Mammary epithelial cell (primary cell): ENCODE results near the gene ATXN1.

Experiments
- EZH2 ChIP-seq: IDR thresholded peaks from 2 replicates; pipeline ENCODE4 v1.6.1; 2012; ENCODE audit warnings: low read length, inconsistent platforms, borderline replicate concordance
- TF ChIP-seq, protein P1 (sequence below), 2 donors: IDR thresholded peaks in 1 of 2; conservative IDR thresholded peaks in 1 of 2; 2 replicates each; pipeline ENCODE4 v1.5.1; 2011 to 2012; ENCODE audit warnings: inconsistent platforms in 2 of 2, low read length in 2 of 2, mild to moderate bottlenecking in 2 of 2, control low read depth in 1 of 2, low read depth in 1 of 2; ENCODE audit not compliant: insufficient read depth in 1 of 2; ENCODE audit errors: extremely low read depth in 1 of 2

DNA sequence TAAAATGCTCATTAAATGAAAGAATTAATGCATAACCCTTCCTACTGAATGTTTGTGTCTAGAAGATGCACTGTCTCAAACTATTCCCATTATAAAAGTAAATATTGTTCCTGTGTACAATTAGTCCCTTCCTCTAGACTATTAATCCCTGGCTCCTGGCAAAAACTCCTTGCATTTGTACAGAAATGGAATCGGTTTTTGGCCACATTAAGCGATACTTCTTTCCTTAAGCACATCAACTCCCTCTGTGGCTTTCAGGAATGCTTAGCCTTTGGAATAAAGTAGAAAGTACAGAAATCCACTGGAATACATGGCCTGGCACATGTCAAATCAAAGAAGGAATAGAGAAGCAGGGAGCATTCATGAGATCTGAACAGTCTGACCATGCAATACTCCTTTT lies 343.1 kb downstream of the ATXN1 start:
- TF ChIP-seq, protein P1, sequence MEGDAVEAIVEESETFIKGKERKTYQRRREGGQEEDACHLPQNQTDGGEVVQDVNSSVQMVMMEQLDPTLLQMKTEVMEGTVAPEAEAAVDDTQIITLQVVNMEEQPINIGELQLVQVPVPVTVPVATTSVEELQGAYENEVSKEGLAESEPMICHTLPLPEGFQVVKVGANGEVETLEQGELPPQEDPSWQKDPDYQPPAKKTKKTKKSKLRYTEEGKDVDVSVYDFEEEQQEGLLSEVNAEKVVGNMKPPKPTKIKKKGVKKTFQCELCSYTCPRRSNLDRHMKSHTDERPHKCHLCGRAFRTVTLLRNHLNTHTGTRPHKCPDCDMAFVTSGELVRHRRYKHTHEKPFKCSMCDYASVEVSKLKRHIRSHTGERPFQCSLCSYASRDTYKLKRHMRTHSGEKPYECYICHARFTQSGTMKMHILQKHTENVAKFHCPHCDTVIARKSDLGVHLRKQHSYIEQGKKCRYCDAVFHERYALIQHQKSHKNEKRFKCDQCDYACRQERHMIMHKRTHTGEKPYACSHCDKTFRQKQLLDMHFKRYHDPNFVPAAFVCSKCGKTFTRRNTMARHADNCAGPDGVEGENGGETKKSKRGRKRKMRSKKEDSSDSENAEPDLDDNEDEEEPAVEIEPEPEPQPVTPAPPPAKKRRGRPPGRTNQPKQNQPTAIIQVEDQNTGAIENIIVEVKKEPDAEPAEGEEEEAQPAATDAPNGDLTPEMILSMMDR (conservative IDR thresholded peaks at IDR 0.05 in 1 of 2, IDR thresholded peaks at IDR 0.05 in 1 of 2; ENCODE audit: extremely low read depth in 1 of 2, insufficient read depth in 1 of 2, low read depth in 1 of 2, low read length in 2 of 2): no peak
- no peak for TF ChIP-seq EZH2
